Stimulated activated CD4-positive, alpha-beta T cell treated with anti-CD3 and anti-CD28 coated beads, Interleukin-4, amount 100 ng/mL, for 48 hours (primary cell): Measurements from ENCODE around the gene CFAP47.
A peak's percentile ranks its signal among the peaks of the same experiment; 100 is the strongest.
"Not testable (repeated sequence)": the region's sequence is repeated elsewhere in the genome, so short reads cannot be mapped to it uniquely, and the experiment has no call there.

ENCODE experiments used
- DNase-seq, 2 donors: peaks; one replicate each; pipeline ENCODE4 v3.0.0-alpha.2; 2020; ENCODE audit warnings: low read depth in 2 of 2

The CFAP47 gene

GRCh38 chrX:35919536-35920309 lies at the start of gene CFAP47:
Gene CFAP47, plus strand, starts transcription at chrX:35919734. Its CDS starts 66 bp downstream, at chrX:35919800.
- DNase-seq, result no peak

DNA sequence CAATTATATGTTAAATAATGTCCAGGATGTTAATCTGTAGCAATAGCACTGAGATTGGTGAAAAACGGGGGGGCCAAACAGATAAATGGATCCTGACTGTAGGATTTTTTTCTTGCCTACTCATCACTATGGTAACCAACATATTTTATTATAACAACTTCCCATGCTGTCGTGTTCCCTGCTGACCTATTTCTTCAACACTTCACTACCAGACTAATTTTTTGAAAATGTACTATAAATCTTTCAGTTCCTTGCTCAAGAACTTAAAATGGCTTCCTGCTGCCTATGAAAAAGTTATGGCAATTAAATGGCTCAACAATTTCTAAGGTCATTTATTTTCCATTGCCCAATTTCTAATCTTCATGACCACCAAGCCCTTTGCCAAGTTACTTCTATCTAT lies 38.9 kb upstream of the CFAP47 start:
- DNase-seq, result no peak

- DNase-seq, result no peak
These were observed 33.4 kb upstream of the CFAP47 start for GRCh38 chrX:35886135-35886534.

DNA sequence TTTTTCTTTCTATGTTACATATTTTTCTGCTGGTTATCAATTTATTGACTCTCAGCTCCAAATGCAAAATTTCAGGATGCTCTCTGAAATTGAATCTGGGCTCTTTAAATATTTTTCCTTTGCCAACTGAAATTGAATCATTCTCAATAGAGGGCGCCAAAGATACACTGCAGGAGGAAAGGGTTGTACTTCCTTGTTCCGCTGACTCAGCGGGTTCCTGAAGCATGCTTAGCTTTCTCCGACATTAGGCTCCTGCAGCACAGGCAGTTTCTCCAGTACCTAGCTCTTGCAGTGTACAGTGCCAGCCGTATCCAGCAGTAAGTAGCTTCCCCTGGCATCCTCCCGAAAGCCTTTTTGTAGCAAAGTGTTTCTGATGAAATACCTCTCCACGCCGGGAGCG lies 28.8 kb upstream of the CFAP47 start:
- DNase-seq, result peak; percentile 0

DNA sequence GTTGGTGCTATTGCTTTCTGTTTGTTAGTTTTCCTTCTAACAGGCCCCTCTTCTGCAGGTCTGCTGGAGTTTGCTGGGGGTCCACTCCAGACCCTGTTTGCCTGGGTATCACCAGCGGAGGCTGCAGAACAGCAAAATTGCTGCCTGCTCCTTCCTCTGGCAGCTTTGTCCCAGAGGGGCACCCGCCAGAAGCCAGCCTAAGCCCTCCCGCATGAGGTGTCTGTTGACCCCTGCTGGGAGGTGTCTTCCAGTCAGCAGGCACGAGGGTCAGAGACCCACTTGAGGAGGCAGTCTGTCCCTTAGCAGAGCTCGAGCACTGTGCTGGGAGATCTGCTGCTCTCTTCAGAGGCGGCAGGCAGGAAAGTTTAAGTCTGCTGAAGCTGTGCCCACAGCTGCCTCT lies 67.3 kb downstream of the CFAP47 start:
- DNase-seq, result not testable (repeated sequence)

GRCh38 chrX:36007207-36007606 lies 87.7 kb downstream of the CFAP47 start:
- no peak for DNase-seq

DNA sequence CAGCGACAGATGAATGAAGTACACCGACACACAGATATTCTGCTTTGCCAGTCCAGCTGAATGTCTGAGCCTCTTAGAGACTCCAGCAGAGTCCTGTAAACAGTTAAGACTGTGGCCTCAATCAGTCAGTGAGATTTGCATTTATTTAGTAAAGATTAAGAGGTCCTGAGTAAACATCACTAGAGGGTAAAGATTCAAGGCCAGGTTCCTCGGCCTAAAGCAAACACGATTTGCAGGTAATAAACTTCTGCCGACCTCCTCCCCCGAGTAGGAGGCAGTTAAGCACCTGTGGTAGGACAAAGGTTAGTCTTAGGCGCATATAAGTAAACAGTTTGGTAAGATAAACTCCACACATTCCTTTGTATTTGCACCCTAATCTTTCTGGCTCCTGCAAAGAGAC lies 99.6 kb downstream of the CFAP47 start:
- DNase-seq, result no peak

DNA sequence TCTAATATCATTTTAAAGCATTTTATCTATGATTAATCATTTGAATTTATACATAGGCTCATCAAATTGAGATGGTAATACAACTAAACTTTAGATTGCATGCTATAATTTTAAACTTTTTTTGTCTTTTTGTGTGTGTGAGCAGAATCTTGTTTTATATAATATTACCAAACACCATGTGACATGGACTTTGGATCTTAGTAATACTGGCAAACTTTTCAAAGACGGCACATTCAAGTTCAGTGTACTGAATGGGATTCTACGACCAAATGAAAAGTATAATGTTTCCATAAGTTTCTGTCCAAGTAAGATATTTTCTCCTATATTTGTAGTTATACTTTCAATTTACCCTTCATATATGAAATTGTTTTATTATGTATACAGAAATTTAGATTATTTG lies 116.0 kb downstream of the CFAP47 start:
- DNase-seq, result no peak

DNA sequence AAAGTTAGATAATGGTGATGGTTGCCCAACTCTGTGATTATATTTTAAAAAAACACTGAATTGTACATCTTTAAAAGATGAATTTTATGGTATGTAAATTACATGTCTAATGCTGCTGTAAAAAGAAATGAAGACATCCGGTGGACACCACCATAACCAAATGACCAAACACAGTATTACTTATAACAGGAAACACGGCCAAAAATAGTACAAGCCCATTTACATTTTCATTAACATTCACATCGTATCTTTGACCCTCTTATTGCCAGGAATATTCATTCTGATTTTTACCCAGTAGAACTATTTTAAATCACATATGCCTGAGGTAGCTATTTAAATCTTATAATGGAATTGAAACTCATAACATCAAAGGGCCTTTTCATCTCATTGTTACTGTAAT lies 143.2 kb downstream of the CFAP47 start:
- DNase-seq, result no peak

GRCh38 chrX:36071061-36071460 lies 151.5 kb downstream of the CFAP47 start:
- DNase-seq, result no peak

DNA sequence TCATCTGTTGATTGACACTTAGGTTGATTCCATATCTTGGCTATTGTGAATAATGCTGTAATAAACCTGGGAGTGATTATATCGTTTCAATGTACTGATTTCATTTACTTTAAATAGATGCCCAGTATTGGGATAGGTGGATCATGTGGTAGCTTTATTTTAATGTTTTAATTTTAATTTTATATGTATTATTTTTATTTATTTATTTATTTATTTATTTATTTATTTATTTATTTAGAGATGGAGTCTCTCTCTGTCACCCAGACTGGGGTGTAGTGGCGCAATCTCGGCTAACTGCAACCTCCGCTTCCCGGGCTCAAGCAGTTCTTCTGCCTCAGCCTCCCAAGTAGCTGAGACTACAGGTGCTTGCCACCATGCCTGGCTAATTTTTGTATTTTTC lies 155.5 kb downstream of the CFAP47 start:
- DNase-seq, result not testable (repeated sequence)

- no peak for DNase-seq
These were observed 163.7 kb downstream of the CFAP47 start for GRCh38 chrX:36083256-36083655.

DNA sequence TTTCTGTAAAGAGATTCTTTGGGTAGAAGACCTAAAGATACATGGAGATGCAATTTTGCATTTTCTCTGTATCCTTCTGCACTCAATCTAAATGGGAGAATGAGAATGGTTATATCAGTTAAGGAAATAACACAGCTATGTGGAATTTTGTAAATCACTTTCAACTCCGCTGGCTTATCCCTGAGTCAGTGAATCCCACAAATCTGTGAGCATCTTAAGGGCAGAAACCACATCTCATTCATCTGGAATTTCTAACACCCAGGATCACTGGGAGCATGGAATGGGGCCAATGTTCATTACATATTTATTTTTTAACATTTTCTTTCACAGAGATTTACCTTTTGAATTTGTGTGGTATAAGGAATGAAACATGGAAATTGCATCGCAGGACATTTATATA lies 167.8 kb downstream of the CFAP47 start:
- DNase-seq, result no peak

GRCh38 chrX:36088939-36089338 lies 169.4 kb downstream of the CFAP47 start:
- DNase-seq, result not testable (repeated sequence)

DNA sequence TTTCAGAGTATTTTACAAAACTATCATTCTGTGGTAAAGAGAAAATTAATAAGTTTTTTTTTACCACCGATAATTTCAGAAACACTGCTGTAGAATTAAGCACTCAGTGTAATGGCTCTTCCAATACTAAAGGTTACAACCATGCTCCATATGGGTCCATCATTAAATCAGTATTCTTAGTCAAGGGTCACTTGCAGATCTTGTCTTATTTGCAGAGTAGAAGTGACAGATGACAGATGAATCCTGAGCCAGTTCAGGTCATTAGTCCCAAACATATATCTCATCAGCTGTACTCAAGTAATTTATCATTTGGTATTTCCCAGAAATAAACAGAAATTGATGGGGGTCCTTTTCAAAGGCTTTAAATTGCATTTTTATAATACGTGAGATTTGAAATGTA lies 182.9 kb downstream of the CFAP47 start:
- DNase-seq, result no peak

- DNase-seq, result no peak
These were observed 196.7 kb downstream of the CFAP47 start for GRCh38 chrX:36116222-36116621.

DNA sequence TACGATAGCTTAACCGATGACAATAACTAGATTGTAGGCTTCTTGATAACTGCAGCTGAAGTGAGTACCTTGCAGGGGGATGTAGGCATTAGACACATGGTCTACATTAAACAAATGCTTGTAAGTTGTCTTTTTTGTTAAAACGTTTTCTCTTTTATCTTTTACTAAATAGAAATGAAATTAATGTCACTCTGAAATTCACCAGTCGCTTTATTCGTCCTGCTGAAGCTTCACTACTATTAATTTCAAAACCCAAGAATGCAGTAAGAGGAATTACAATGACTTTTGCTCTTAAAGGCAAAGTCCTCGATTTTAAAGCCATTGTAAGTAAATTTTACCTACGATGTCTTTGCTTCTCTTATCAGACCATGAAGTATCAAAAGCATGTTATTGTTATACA lies 239.7 kb downstream of the CFAP47 start:
- no peak for DNase-seq

GRCh38 chrX:36160081-36160480 lies 240.5 kb downstream of the CFAP47 start:
- no peak for DNase-seq

- DNase-seq, result no peak
These were observed 279.0 kb downstream of the CFAP47 start for GRCh38 chrX:36198575-36198974.

GRCh38 chrX:36199928-36200327 lies 280.4 kb downstream of the CFAP47 start:
- no peak for DNase-seq

DNA sequence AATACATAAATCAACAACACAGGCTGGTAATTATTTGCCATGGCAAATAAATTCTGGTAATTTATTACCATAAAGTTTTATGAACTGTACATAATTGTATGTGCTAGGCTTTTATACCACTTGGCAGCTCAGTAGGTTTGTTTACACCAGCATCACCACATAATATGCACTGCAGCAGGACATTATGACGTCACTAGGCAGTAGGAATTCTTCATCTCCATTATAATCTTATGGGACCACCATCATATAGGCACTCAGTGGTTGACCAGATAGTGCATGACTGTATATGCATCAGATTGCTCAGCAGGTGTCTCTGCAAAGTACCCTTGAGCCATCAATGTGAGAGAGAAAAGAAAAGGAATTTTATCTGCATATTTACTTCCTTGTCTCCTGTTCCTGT lies 295.4 kb downstream of the CFAP47 start:
- no peak for DNase-seq

DNA sequence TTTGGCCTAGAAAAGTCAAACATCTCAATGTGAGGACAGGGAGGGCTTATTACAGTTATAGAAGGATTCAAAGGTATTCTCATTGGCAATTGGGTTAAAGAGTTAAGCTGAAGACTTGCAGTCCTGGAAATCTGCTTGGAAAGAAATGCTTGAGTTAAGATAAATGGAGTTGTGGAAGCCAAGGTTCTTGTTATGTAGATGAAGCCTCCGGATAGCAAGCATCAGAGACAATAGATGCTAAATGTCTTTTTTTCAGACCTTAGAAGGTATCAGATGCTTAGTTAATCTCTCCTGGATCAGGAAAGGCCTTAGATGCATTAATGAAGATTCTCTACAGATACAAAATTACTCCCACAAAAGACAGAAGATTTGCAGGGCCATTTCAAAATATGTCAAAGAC lies 299.3 kb downstream of the CFAP47 start:
- DNase-seq, result no peak

DNA sequence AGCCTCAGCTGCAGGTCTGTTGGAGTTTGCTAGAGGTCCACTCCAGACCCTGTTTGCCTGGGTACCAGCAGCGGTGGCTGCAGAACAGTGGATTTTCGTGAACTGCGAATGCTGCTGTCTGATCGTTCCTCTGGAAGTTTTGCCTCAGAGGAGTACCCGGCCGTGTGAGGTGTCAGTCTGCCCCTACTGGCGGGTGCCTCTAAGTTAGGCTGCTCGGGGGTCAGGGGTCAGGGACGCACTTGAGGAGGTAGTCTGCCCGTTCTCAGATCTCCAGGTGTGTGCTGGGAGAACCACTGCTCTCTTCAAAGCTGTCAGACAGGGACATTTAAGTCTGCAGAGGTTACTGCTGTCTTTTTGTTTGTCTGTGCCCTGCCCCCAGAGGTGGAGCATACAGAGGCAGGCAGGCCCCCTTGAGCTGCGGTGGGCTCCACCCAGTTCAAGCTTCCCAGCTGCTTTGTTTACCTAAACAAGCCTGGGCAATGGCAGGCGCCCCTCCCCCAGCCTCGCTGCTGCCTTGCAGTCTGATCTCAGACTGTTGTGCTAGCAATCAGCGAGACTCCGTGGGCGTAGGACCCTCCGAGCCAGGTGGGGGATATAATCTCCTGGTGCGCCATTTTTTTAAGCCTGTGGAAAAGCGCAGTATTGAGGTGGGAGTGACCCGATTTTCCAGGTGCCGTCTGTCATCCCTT lies 315.4 kb downstream of the CFAP47 start:
- not testable (repeated sequence) for DNase-seq
